Activated CD4-positive, CD25-positive, alpha-beta regulatory T cell (primary cell): Measurements from ENCODE around the gene MGLL.
"Not testable (repeated sequence)": the region's sequence is repeated elsewhere in the genome, so short reads cannot be mapped to it uniquely, and the experiment has no call there.

Source experiments
- DNase-seq, 4 experiments: peaks; one replicate each; lab custom pipeline; 2025; lab: John Stamatoyannopoulos, UW

The MGLL gene

GRCh38 chr3:127673191-127674100, 148.9 kb downstream of the MGLL start:
- DNase-seq: peak in 3 of 4 experiments; percentile 26 to 54 (median 42)

- peak; percentile 68 to 92 (median 83) for DNase-seq
Measured at GRCh38 chr3:127672429-127673190, 149.7 kb downstream of the MGLL start, which contains the start of gene ABTB1. ABTB1 (plus strand) TSS chr3:127672952; CDS start chr3:127673026, 74 bp downstream.

- peak in 1 of 4 experiments; percentile 41 for DNase-seq
Measured at GRCh38 chr3:127671523-127672428, 150.5 kb downstream of the MGLL start.

GRCh38 chr3:127670761-127671522, 151.4 kb downstream of the MGLL start:
- DNase-seq: no peak

GRCh38 chr3:127670229-127670559, 152.1 kb downstream of the MGLL start:
- no peak for DNase-seq

- no peak for DNase-seq
Measured at GRCh38 chr3:127669541-127670228, 152.6 kb downstream of the MGLL start.

GRCh38 chr3:127668906-127669305, 153.4 kb downstream of the MGLL start:
- DNase-seq: no peak

- DNase-seq: no peak
Measured at GRCh38 chr3:127667119-127667681, 155.1 kb downstream of the MGLL start.

GRCh38 chr3:127666676-127667075, 155.6 kb downstream of the MGLL start:
- DNase-seq: no peak

- no peak for DNase-seq
Measured at GRCh38 chr3:127665586-127665985, 156.7 kb downstream of the MGLL start.

GRCh38 chr3:127665165-127665564, 157.2 kb downstream of the MGLL start:
- no peak for DNase-seq

GRCh38 chr3:127663151-127663550, 159.2 kb downstream of the MGLL start:
- no peak for DNase-seq

- DNase-seq: no peak
Measured at GRCh38 chr3:127662001-127662469, 160.3 kb downstream of the MGLL start.

- no peak for DNase-seq
Measured at GRCh38 chr3:127661600-127661999, 160.7 kb downstream of the MGLL start.

- no peak for DNase-seq
Measured at GRCh38 chr3:127660621-127661251, 161.6 kb downstream of the MGLL start.

- DNase-seq: no peak
Measured at GRCh38 chr3:127658234-127658633, 164.1 kb downstream of the MGLL start.

GRCh38 chr3:127656906-127657305, 165.4 kb downstream of the MGLL start:
- no peak for DNase-seq

- no peak for DNase-seq
Measured at GRCh38 chr3:127655641-127656040, 166.7 kb downstream of the MGLL start.

- not testable (repeated sequence) for DNase-seq
Measured at GRCh38 chr3:127654993-127655392, 167.3 kb downstream of the MGLL start.

GRCh38 chr3:127654374-127654773, 167.9 kb downstream of the MGLL start:
- DNase-seq: no peak
